GM19468 (cell line): Measurements from ENCODE around the gene PDIA4.

ENCODE experiments used
- ATAC-seq: cut with Tn5 transposase; IDR thresholded peaks from one replicate; pipeline ENCODE4 v1.9.1; 2021; ENCODE audit warnings: mild to moderate bottlenecking, moderate library complexity, moderate number of reproducible peaks; ENCODE audit not compliant: unreplicated experiment; ENCODE audit errors: extremely low read depth

The PDIA4 gene

GRCh38 chr7:148975896-148976295 is 52.4 kb downstream of the PDIA4 start:
- no peak for ATAC-seq

GRCh38 chr7:148973256-148973655 is 55.0 kb downstream of the PDIA4 start:
- ATAC-seq, result no peak

GRCh38 chr7:148972375-148972774 is 55.9 kb downstream of the PDIA4 start:
- no peak for ATAC-seq

- no peak for ATAC-seq
Observed at GRCh38 chr7:148967602-148968001, 60.7 kb downstream of the PDIA4 start.

- no peak for ATAC-seq
Observed at GRCh38 chr7:148967032-148967372, 61.3 kb downstream of the PDIA4 start.

GRCh38 chr7:148964483-148965267 is 63.6 kb downstream of the PDIA4 start:
- no peak for ATAC-seq

GRCh38 chr7:148963583-148964482 is 64.5 kb downstream of the PDIA4 start:
- no peak for ATAC-seq

GRCh38 chr7:148962823-148963582 is 65.3 kb downstream of the PDIA4 start:
- no peak for ATAC-seq

- ATAC-seq, result no peak
Observed at GRCh38 chr7:148962440-148962822, 65.9 kb downstream of the PDIA4 start.

GRCh38 chr7:148959726-148960125 is 68.6 kb downstream of the PDIA4 start:
- no peak for ATAC-seq

GRCh38 chr7:148958061-148958460 is 70.2 kb downstream of the PDIA4 start:
- ATAC-seq, result no peak

- ATAC-seq, result no peak
Observed at GRCh38 chr7:148954766-148955165, 73.5 kb downstream of the PDIA4 start.

- no peak for ATAC-seq
Observed at GRCh38 chr7:148953676-148954075, 74.6 kb downstream of the PDIA4 start.
